SK-N-SH (cell line): ENCODE measurements around the gene EIF2B4. TPM values are rescaled to one million over a fixed set of nuclear protein-coding genes. Genes with fewer than 3 reads are reported as not detected.

Source experiments
- CTCF ChIA-PET: fragments of 300-600, 350-600 bp; formaldehyde crosslinking; extraction: SDS; loops from one replicate; lab custom pipeline; 2021; lab: Yijun Ruan, JAX
- POLR2A ChIA-PET: fragments of 350-600 bp; sonication (Branson Sonifier 250); formaldehyde crosslinking; extraction: SDS; loops from one replicate; lab custom pipeline; 2020; ENCODE audit warnings: antibody characterized with exemption, inconsistent platforms; lab: Yijun Ruan, JAX
- DNase-seq: peaks from one replicate; pipeline ENCODE4 v3.0.0; 2012
- H2AFZ ChIP-seq: fragments of 200-600 bp; sonication (generic); 2 replicates; pipeline ENCODE4 v1.8.1; 2016; ENCODE audit warnings: antibody characterized with exemption, mild to moderate bottlenecking, low read depth
- H3F3A ChIP-seq: fragments of 200-600 bp; sonication (generic); replicated peaks from 2 replicates; pipeline ENCODE3; 2016; ENCODE audit warnings: antibody characterized with exemption, mild to moderate bottlenecking; ENCODE audit not compliant: insufficient read depth
- H3K27ac ChIP-seq, 2 experiments: fragments of 200-500 bp in 1 of 2; fragments of 200-600 bp in 1 of 2; sonication (Bioruptor generic) in 1 of 2; sonication (generic), shearing (Covaris generic) in 1 of 2; 2 replicates each; pipeline versions ENCODE4 v1.5.1 to v1.6.1; 2014 to 2016; ENCODE audit warnings: low read depth in 2 of 2, inconsistent platforms in 1 of 2, low read length in 1 of 2, mild to moderate bottlenecking in 1 of 2, mixed read lengths in 1 of 2
- H3K27me3 ChIP-seq: fragments of 200-600 bp; sonication (generic), shearing (Covaris generic); 2 replicates; pipeline ENCODE4 v1.6.1; 2016; ENCODE audit warnings: mixed run types; ENCODE audit not compliant: insufficient read depth
- H3K36me3 ChIP-seq, 2 experiments: fragments of 200-500 bp in 1 of 2; fragments of 200-600 bp in 1 of 2; sonication (Bioruptor generic) in 1 of 2; sonication (generic) in 1 of 2; replicated peaks in 1 of 2; 2 replicates each; pipeline versions ENCODE3 to v1.5.1; 2014 to 2016; ENCODE audit warnings: low read length in 1 of 2, mild to moderate bottlenecking in 1 of 2; ENCODE audit not compliant: insufficient read depth in 2 of 2, control insufficient read depth in 1 of 2
- H3K4me1 ChIP-seq, 2 experiments: fragments of 200-500 bp in 1 of 2; fragments of 200-600 bp in 1 of 2; sonication (Bioruptor generic) in 1 of 2; sonication (generic), shearing (Covaris generic) in 1 of 2; 2 replicates each; pipeline versions ENCODE4 v1.5.1 to v1.6.1; 2014 to 2016; ENCODE audit warnings: low read depth in 1 of 2, low read length in 1 of 2, mixed run types in 1 of 2; ENCODE audit not compliant: insufficient read depth in 2 of 2, control insufficient read depth in 1 of 2
- H3K4me2 ChIP-seq: fragments of 200-600 bp; sonication (generic), shearing (Covaris generic); 2 replicates; pipeline ENCODE4 v1.6.1; 2017; ENCODE audit warnings: mixed run types
- H3K4me3 ChIP-seq, 2 experiments: fragments of 200-500 bp in 1 of 2; fragments of 200-600 bp in 1 of 2; sonication (Bioruptor generic) in 1 of 2; sonication (generic), shearing (Covaris generic) in 1 of 2; 2 replicates each; pipeline versions ENCODE4 v1.5.1 to v1.8.1; 2014 to 2016; ENCODE audit warnings: low read depth in 2 of 2, inconsistent platforms in 1 of 2, low read length in 1 of 2, mild to moderate bottlenecking in 1 of 2, mixed read lengths in 1 of 2, moderate library complexity in 1 of 2
- H3K79me2 ChIP-seq: fragments of 200-600 bp; sonication (generic); 2 replicates; pipeline ENCODE4 v1.8.1; 2017; ENCODE audit warnings: mild to moderate bottlenecking; ENCODE audit not compliant: insufficient read depth
- H3K9ac ChIP-seq: fragments of 200-600 bp; sonication (generic); 2 replicates; pipeline ENCODE4 v1.6.1; 2017; ENCODE audit warnings: mixed run types
- H3K9me2 ChIP-seq: fragments of 200-600 bp; sonication (generic); 2 replicates; pipeline ENCODE4 v1.6.1; 2017; ENCODE audit warnings: mixed run types
- H3K9me3 ChIP-seq: fragments of 200-600 bp; sonication (generic); 2 replicates; pipeline ENCODE4 v1.6.1; 2017; ENCODE audit warnings: mixed run types, mild to moderate bottlenecking, moderate library complexity
- H4K20me1 ChIP-seq: fragments of 200-600 bp; sonication (generic); 2 replicates; pipeline ENCODE4 v1.6.1; 2017; ENCODE audit warnings: mild to moderate bottlenecking, mixed run types; ENCODE audit not compliant: insufficient read depth
- EP300 ChIP-seq, 2 experiments: IDR thresholded peaks; 2 replicates each; pipeline versions ENCODE4 v1.4.0 to v1.6.1; 2012; ENCODE audit warnings: borderline replicate concordance in 1 of 2, low read depth in 1 of 2, low read length in 1 of 2
- FOXJ3 ChIP-seq: sonication (generic); formaldehyde crosslinking; IDR thresholded peaks from 2 replicates; pipeline ENCODE4 v1.5.1; 2020; ENCODE audit warnings: mild to moderate bottlenecking, missing genetic modification reagents
- FOXM1 ChIP-seq: IDR thresholded peaks from 2 replicates; pipeline ENCODE4 v1.4.0; 2012; ENCODE audit warnings: low read depth, mild to moderate bottlenecking
- GABPA ChIP-seq: IDR thresholded peaks from 2 replicates; pipeline ENCODE4 v1.4.0; 2012; ENCODE audit warnings: low read depth, mild to moderate bottlenecking
- GATA2 ChIP-seq: sonication (generic); formaldehyde crosslinking; IDR thresholded peaks from 2 replicates; pipeline ENCODE4 v1.5.0; 2020; ENCODE audit warnings: mild to moderate bottlenecking, missing genetic modification reagents
- MAX ChIP-seq: IDR thresholded peaks from 2 replicates; pipeline ENCODE4 v1.4.0; 2012; ENCODE audit warnings: low read depth
- MXI1 ChIP-seq: IDR thresholded peaks from 2 replicates; pipeline ENCODE4 v1.6.1; 2012; ENCODE audit warnings: mild to moderate bottlenecking, low read depth, low read length, improper control_type of control experiment
- REST ChIP-seq: IDR thresholded peaks from 2 replicates; pipeline ENCODE4 v1.6.1; 2012; ENCODE audit warnings: mild to moderate bottlenecking, low read depth, low read length, moderate library complexity
- SIN3A ChIP-seq: IDR thresholded peaks from 2 replicates; pipeline ENCODE4 v1.6.1; 2012; ENCODE audit warnings: low read depth, mild to moderate bottlenecking, low read length, moderate library complexity, borderline replicate concordance
- TAF1 ChIP-seq: IDR thresholded peaks from 2 replicates; pipeline ENCODE4 v1.6.1; 2012; ENCODE audit warnings: low read depth, mild to moderate bottlenecking, low read length, moderate library complexity, borderline replicate concordance
- TEAD4 ChIP-seq: IDR thresholded peaks from 2 replicates; pipeline ENCODE4 v1.4.0; 2012; ENCODE audit warnings: mild to moderate bottlenecking, borderline replicate concordance; ENCODE audit not compliant: insufficient read depth
- USF2 ChIP-seq: fragments of 150-350 bp; IDR thresholded peaks from 2 replicates; pipeline ENCODE4 v1.6.1; 2017; ENCODE audit warnings: antibody characterized with exemption, low read length, low read depth, borderline replicate concordance
- WGBS: methylation state at CpG from one replicate; pipeline ENCODE4 v1.1.6; 2017; ENCODE audit warnings: low lambda C conversion rate; 5-methylcytosine and 5-hydroxymethylcytosine counted together
- polyA plus RNA-seq, 3 experiments: library from polyadenylated mRNA; depleted of rRNA; stranded (reverse); fragments of >200 nt; gene quantifications; 2 replicates each; pipeline ENCODE4 v1.2.3, GENCODE V29; 2012
- TF ChIP-seq, protein P1 (sequence below): fragments of 200-600 bp; sonication (generic); IDR thresholded peaks from 2 replicates; pipeline ENCODE4 v1.6.1; 2017; ENCODE audit warnings: antibody characterized with exemption, mild to moderate bottlenecking, moderate library complexity

The EIF2B4 gene
- polyA plus RNA-seq, 1 of the 3 experiments (the other 2 are of a cell fraction), result 51.7 TPM

GRCh38 chr2:27356382-27357181 lies 13.6 kb downstream of the EIF2B4 start, which contains the start of gene GTF3C2 (continued):
- TF ChIP-seq TAF1, result peak; percentile 88
- TF ChIP-seq GATA2 (CRISPR knock-in tag), result no peak
- TF ChIP-seq, protein P1, sequence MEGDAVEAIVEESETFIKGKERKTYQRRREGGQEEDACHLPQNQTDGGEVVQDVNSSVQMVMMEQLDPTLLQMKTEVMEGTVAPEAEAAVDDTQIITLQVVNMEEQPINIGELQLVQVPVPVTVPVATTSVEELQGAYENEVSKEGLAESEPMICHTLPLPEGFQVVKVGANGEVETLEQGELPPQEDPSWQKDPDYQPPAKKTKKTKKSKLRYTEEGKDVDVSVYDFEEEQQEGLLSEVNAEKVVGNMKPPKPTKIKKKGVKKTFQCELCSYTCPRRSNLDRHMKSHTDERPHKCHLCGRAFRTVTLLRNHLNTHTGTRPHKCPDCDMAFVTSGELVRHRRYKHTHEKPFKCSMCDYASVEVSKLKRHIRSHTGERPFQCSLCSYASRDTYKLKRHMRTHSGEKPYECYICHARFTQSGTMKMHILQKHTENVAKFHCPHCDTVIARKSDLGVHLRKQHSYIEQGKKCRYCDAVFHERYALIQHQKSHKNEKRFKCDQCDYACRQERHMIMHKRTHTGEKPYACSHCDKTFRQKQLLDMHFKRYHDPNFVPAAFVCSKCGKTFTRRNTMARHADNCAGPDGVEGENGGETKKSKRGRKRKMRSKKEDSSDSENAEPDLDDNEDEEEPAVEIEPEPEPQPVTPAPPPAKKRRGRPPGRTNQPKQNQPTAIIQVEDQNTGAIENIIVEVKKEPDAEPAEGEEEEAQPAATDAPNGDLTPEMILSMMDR, result no peak
- peak; percentile 98 for TF ChIP-seq MXI1
- TF ChIP-seq EP300 (IDR thresholded peaks at IDR 0.05; ENCODE audit: borderline replicate concordance in 1 of 2, low read depth in 1 of 2, low read length in 1 of 2), result peak in 1 of 2 experiments; percentile 24; a peak in 1 of 4 replicates
- TF ChIP-seq REST, result peak; percentile 46; the same call in 1 of the 2 replicates
- TF ChIP-seq FOXJ3 (CRISPR knock-in tag), result peak; percentile 37

DNA sequence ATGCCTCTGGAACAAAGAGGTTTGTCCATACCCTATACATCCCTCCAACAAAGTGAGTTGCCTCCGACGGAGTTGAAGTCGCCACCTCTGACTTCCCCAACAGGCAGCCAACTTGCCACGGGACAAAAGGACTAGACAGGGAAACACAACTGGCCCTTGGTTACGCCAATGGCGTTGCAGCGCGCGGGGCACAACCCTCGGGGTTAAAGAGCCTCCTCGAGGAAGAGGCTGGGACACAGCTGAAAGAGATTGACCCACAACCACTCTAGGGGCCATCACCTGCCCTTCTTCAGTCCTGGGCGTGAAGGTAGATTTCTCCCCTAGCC lies 14.1 kb downstream of the EIF2B4 start:
- peaks cover 4% of the 10 kb centered on the region; the same call in 1 of the 2 replicates for H4K20me1 ChIP-seq
- peak overlapping the region; percentile 66; the same call in 1 of the 2 replicates for H2AFZ ChIP-seq
- H3K9me2 ChIP-seq, result no peaks in the 10 kb centered on the region
- H3K27me3 ChIP-seq, result no peaks in the 10 kb centered on the region
- ChIA-PET POLR2A (interaction anchor here (0.5 to 2.8 kb wide), 14 partner anchors 8 to 277 kb away, joined by 3 to 24 read pairs (median 7); partner anchors contain the start of genes EIF2B4, MPV17, NRBP1 and PPM1G), CTCF (interaction anchor here (1.1 to 2.5 kb wide), 4 partner anchors 13 to 91 kb away, joined by 3 to 16 read pairs (median 3); partner anchors contain the start of genes EIF2B4, SNX17 and ZNF513)
- H3K36me3 ChIP-seq, result peaks cover 0 to 7% of the 10 kb centered on the region in 2 experiments
- peak; percentile 70 for DNase-seq
- peaks cover 21% of the 10 kb centered on the region for H3F3A ChIP-seq
- H3K4me1 ChIP-seq, result peaks cover 7 to 19% of the 10 kb centered on the region in 2 experiments; a peak in 3 of 4 replicates
- TF ChIP-seq GABPA (no peak), MAX (peak; percentile 35; the same call in 1 of the 2 replicates), FOXM1 (no peak), SIN3A (peak; percentile 81; the same call in 1 of the 2 replicates), USF2 (no peak), TEAD4 (no peak), TAF1 (0 out of 2 replicates have a peak, but pooled peaks have one; percentile 28)
- H3K79me2 ChIP-seq, result peaks cover 78% of the 10 kb centered on the region
- no peaks in the 10 kb centered on the region for H3K9me3 ChIP-seq
- H3K4me3 ChIP-seq, result peak overlapping the region; percentile 87 to 93
- WGBS, result under 1% methylated on average over 12 of the region's 12 CpGs
- peak overlapping the region; percentile 90 to 93 for H3K27ac ChIP-seq
- H3K4me2 ChIP-seq, result peak overlapping the region; percentile 91
- peak overlapping the region; percentile 87 for H3K9ac ChIP-seq
